HEK293T (cell line): ENCODE data around the gene SNAP25.

Source experiments
- CTCF ChIA-PET: fragments of 350-600 bp; formaldehyde crosslinking; extraction: SDS; loops from one replicate; lab custom pipeline; 2021; ENCODE audit warnings: antibody characterized with exemption, inconsistent platforms; lab: Yijun Ruan, JAX
- POLR2A ChIA-PET: fragments of 350-600 bp; formaldehyde crosslinking; extraction: SDS; loops from one replicate; lab custom pipeline; 2020; ENCODE audit warnings: antibody characterized with exemption, inconsistent platforms; lab: Yijun Ruan, JAX
- DNase-seq: peaks from one replicate; pipeline ENCODE4 v3.0.0; 2012; ENCODE audit warnings: mixed read lengths; ENCODE audit errors: extremely low spot score
- CTBP1 ChIP-seq: fragments of 450-650 bp; IDR thresholded peaks from 2 replicates; pipeline ENCODE4 v1.6.1; 2016; ENCODE audit warnings: borderline replicate concordance
- FOXA1 ChIP-seq: fragments of 450-650 bp; IDR thresholded peaks from 2 replicates; pipeline ENCODE4 v1.6.1; 2016; ENCODE audit warnings: mild to moderate bottlenecking
- FOXM1 ChIP-seq: fragments of 450-650 bp; IDR thresholded peaks from 2 replicates; pipeline ENCODE4 v1.6.1; 2017; ENCODE audit warnings: mild to moderate bottlenecking, borderline replicate concordance
- NFRKB ChIP-seq: fragments of 450-650 bp; IDR thresholded peaks from 2 replicates; pipeline ENCODE4 v1.6.1; 2016; ENCODE audit warnings: mild to moderate bottlenecking, moderate library complexity
- TARDBP ChIP-seq: fragments of 450-650 bp; IDR thresholded peaks from 2 replicates; pipeline ENCODE4 v1.6.1; 2016
- ZNF384 ChIP-seq: fragments of 450-650 bp; IDR thresholded peaks from 2 replicates; pipeline ENCODE4 v1.6.1; 2016

Gene SNAP25

GRCh38 chr20:10356628-10357027 lies 138.0 kb downstream of the SNAP25 start:
- ChIA-PET CTCF (no interaction called here), POLR2A (no interaction called here)
- DNase-seq = no peak
- TF ChIP-seq NFRKB = no peak
- no peak for TF ChIP-seq ZNF384
- TF ChIP-seq FOXM1 = no peak
- no peak for TF ChIP-seq CTBP1
- TF ChIP-seq FOXA1 = no peak
- no peak for TF ChIP-seq TARDBP
